ENCODE results near the gene C11orf86. TPM values are rescaled to one million over a fixed set of nuclear protein-coding genes. Genes with fewer than 3 reads are reported as not detected.
A peak's percentile ranks its signal among the peaks of the same experiment; 100 is the strongest.

Gene C11orf86
- total RNA-seq, 4 donors from 2014 or later: not detected

GRCh38 chr11:66951927-66952337, 23.2 kb upstream of the C11orf86 start:
- no peak overlapping the region for H3K27ac ChIP-seq
- no peaks in the 10 kb centered on the region for H3K27me3 ChIP-seq
- WGBS, 2 donors: 65 to 69% methylated on average over 6 to 7 of the region's 7 CpGs
- DNase-seq: no peak
- H3K4me1 ChIP-seq: no peaks in the 10 kb centered on the region
- H3K9me3 ChIP-seq: no peaks in the 10 kb centered on the region
- intact Hi-C loops (cut with DNase I): no loop called here
- no peak for TF ChIP-seq POLR2A (IDR thresholded peaks at IDR 0.05)
- no peak for TF ChIP-seq CTCF (IDR thresholded peaks at IDR 0.05)
- H3K36me3 ChIP-seq: no peaks in the 10 kb centered on the region
- H3K4me3 ChIP-seq (replicated peaks in 1 of 3): no peak overlapping the region

- Histone ChIP-seq H3K4me1 (peaks cover 0 to 6% of the 10 kb centered on the region in 2 donors), H3K36me3 (no peaks in the 10 kb centered on the region), H3K4me3 (replicated peaks in 1 of 3) (no peak overlapping the region), H3K27me3 (no peaks in the 10 kb centered on the region), H3K9me3 (no peaks in the 10 kb centered on the region), H3K27ac (no peak overlapping the region)
- intact Hi-C loops (cut with DNase I): no loop called here
- DNase-seq: no peak
- WGBS, 2 donors: 92% methylated on average over 13 of the region's 13 CpGs
- no peak for TF ChIP-seq POLR2A (IDR thresholded peaks at IDR 0.05)
- TF ChIP-seq CTCF (IDR thresholded peaks at IDR 0.05): no peak
Measured at GRCh38 chr11:66953081-66953833, 21.8 kb upstream of the C11orf86 start.

- H3K4me1 ChIP-seq: peaks cover 0 to 14% of the 10 kb centered on the region in 2 donors
- intact Hi-C loops (cut with DNase I): no loop called here
- DNase-seq: peak in 1 of 2 donors; percentile 15
- TF ChIP-seq CTCF (IDR thresholded peaks at IDR 0.05) (no peak), POLR2A (IDR thresholded peaks at IDR 0.05) (no peak)
- no peaks in the 10 kb centered on the region for H3K27me3 ChIP-seq
- H3K9me3 ChIP-seq: no peaks in the 10 kb centered on the region
- no peaks in the 10 kb centered on the region for H3K36me3 ChIP-seq
- no peak overlapping the region for H3K27ac ChIP-seq
- 81 to 82% methylated on average over 7 of the region's 7 CpGs for WGBS, 2 donors
- no peak overlapping the region for H3K4me3 ChIP-seq (replicated peaks in 1 of 3)
Measured at GRCh38 chr11:66956689-66957290, 18.3 kb upstream of the C11orf86 start.

- no peak for TF ChIP-seq POLR2A (IDR thresholded peaks at IDR 0.05)
- no peak for TF ChIP-seq CTCF (IDR thresholded peaks at IDR 0.05)
- H3K4me1 ChIP-seq: peaks cover 0 to 14% of the 10 kb centered on the region in 2 donors
- peak overlapping the region in 1 of 3 donors; percentile 22 for H3K27ac ChIP-seq
- WGBS, 2 donors: no CpG with 5 or more reads among the region's 40 CpGs
- intact Hi-C loops (cut with DNase I): no loop called here
- no peaks in the 10 kb centered on the region for H3K27me3 ChIP-seq
- H3K36me3 ChIP-seq: no peaks in the 10 kb centered on the region
- no peak for DNase-seq
- peak overlapping the region; percentile 14 to 77 (median 61) for H3K4me3 ChIP-seq (replicated peaks in 1 of 3)
- no peaks in the 10 kb centered on the region for H3K9me3 ChIP-seq
Measured at GRCh38 chr11:66957971-66958231, 17.2 kb upstream of the C11orf86 start.

- TF ChIP-seq POLR2A (IDR thresholded peaks at IDR 0.05): peak in 1 of 2 donors; percentile 87
- no peak for TF ChIP-seq CTCF (IDR thresholded peaks at IDR 0.05)
- no peaks in the 10 kb centered on the region for H3K27me3 ChIP-seq
- intact Hi-C loops (cut with DNase I): no loop called here
- 2 to 5% methylated on average over 15 to 20 of the region's 74 CpGs for WGBS, 2 donors
- H3K27ac ChIP-seq: peak within 1 kb of the TSS in 1 of 3 donors; percentile 52
- DNase-seq: peak; percentile 100
- H3K36me3 ChIP-seq: no peaks in the 10 kb centered on the region
- peaks cover 0 to 14% of the 10 kb centered on the region in 2 donors for H3K4me1 ChIP-seq
- H3K4me3 ChIP-seq (replicated peaks in 1 of 3): peak within 1 kb of the TSS; percentile 14 to 77 (median 61)
- H3K9me3 ChIP-seq: no peaks in the 10 kb centered on the region
Measured at GRCh38 chr11:66958232-66958955, 16.7 kb upstream of the C11orf86 start, which contains the start of gene PC. TSS of gene PC (minus strand) at chr11:66958383. CDS start at chr11:66872159, 86,224 bp downstream.

All from thyroid gland (tissue), 4 donors.